H9 (cell line): ENCODE data around the gene USP28. TPM values are rescaled to one million over a fixed set of nuclear protein-coding genes. Genes with fewer than 3 reads are reported as not detected.

Experiments used
- DNase-seq: peaks from one replicate; pipeline ENCODE4 v3.0.0-alpha.2; 2017
- H2AFZ ChIP-seq: one replicate; pipeline ENCODE4 v1.6.1; 2013; ENCODE audit warnings: mild to moderate bottlenecking, low read length, control low read depth, moderate library complexity
- H2AK5ac ChIP-seq: 2 replicates; pipeline ENCODE4 v1.6.1; 2013; ENCODE audit warnings: low read length, control low read depth, mixed read lengths; ENCODE audit not compliant: insufficient read length
- H2BK120ac ChIP-seq: one replicate; pipeline ENCODE4 v1.6.1; 2013; ENCODE audit warnings: low read depth, mild to moderate bottlenecking, low read length, control low read depth, inconsistent platforms; ENCODE audit not compliant: poor library complexity, severe bottlenecking
- H2BK12ac ChIP-seq: 2 replicates; pipeline ENCODE4 v1.6.1; 2013; ENCODE audit warnings: low read length, control low read depth, mixed read lengths, low read depth; ENCODE audit not compliant: insufficient read length
- H2BK15ac ChIP-seq: 2 replicates; pipeline ENCODE4 v1.6.1; 2013; ENCODE audit warnings: low read depth, low read length, control low read depth
- H2BK20ac ChIP-seq: one replicate; pipeline ENCODE4 v1.6.1; 2013; ENCODE audit warnings: low read depth, mild to moderate bottlenecking, low read length, control low read depth, inconsistent platforms; ENCODE audit not compliant: poor library complexity, severe bottlenecking
- H2BK5ac ChIP-seq: 2 replicates; pipeline ENCODE4 v1.6.1; 2013; ENCODE audit warnings: low read length, control low read depth, mixed read lengths; ENCODE audit not compliant: insufficient read length
- H3K14ac ChIP-seq: 2 replicates; pipeline ENCODE4 v1.6.1; 2013; ENCODE audit warnings: low read length, control low read depth; ENCODE audit not compliant: insufficient read depth
- H3K18ac ChIP-seq: 2 replicates; pipeline ENCODE4 v1.6.1; 2013; ENCODE audit warnings: low read depth, mild to moderate bottlenecking, mixed read lengths, low read length, control low read depth; ENCODE audit not compliant: insufficient read length
- H3K23ac ChIP-seq: 2 replicates; pipeline ENCODE4 v1.6.1; 2013; ENCODE audit warnings: low read length, control low read depth, mixed read lengths, low read depth; ENCODE audit not compliant: insufficient read length
- H3K23me2 ChIP-seq: 2 replicates; pipeline ENCODE4 v1.6.1; 2013; ENCODE audit warnings: low read depth, mild to moderate bottlenecking, mixed read lengths, low read length, control low read depth; ENCODE audit not compliant: insufficient read length, poor library complexity, severe bottlenecking
- H3K27ac ChIP-seq: 2 replicates; pipeline ENCODE4 v1.5.1; 2013; ENCODE audit warnings: low read length, control low read depth, mixed read lengths, low read depth; ENCODE audit not compliant: insufficient read length
- H3K27me3 ChIP-seq: 2 replicates; pipeline ENCODE4 v1.6.1; 2013; ENCODE audit warnings: low read length, control low read depth, inconsistent platforms; ENCODE audit not compliant: insufficient read depth
- H3K4ac ChIP-seq: 2 replicates; pipeline ENCODE4 v1.6.1; 2013; ENCODE audit warnings: low read depth, mild to moderate bottlenecking, control low read depth, inconsistent platforms, low read length, moderate library complexity
- H3K4me1 ChIP-seq: 2 replicates; pipeline ENCODE4 v1.6.1; 2013; ENCODE audit warnings: low read length, control low read depth, inconsistent platforms; ENCODE audit not compliant: insufficient read depth
- H3K4me2 ChIP-seq: 2 replicates; pipeline ENCODE4 v1.6.1; 2013; ENCODE audit warnings: low read length, control low read depth, mixed read lengths; ENCODE audit not compliant: insufficient read length, insufficient read depth
- H3K56ac ChIP-seq: 2 replicates; pipeline ENCODE4 v1.6.1; 2013; ENCODE audit warnings: low read depth, mild to moderate bottlenecking, mixed read lengths, low read length, control low read depth; ENCODE audit not compliant: insufficient read length
- H3K79me1 ChIP-seq: 2 replicates; pipeline ENCODE4 v1.6.1; 2013; ENCODE audit warnings: low read depth, mild to moderate bottlenecking, moderate library complexity, low read length, control low read depth, inconsistent platforms; ENCODE audit not compliant: insufficient read depth, poor library complexity, severe bottlenecking
- H3K79me2 ChIP-seq: 2 replicates; pipeline ENCODE4 v1.6.1; 2013; ENCODE audit warnings: low read length, control low read depth, inconsistent platforms; ENCODE audit not compliant: insufficient read depth
- H3K9ac ChIP-seq: 2 replicates; pipeline ENCODE4 v1.6.1; 2013; ENCODE audit warnings: low read length, control low read depth, mixed read lengths; ENCODE audit not compliant: insufficient read length; ENCODE audit errors: extremely low read depth
- H3K9me3 ChIP-seq: one replicate; pipeline ENCODE4 v1.6.1; 2013; ENCODE audit warnings: low read depth, low read length, inconsistent platforms; ENCODE audit not compliant: control insufficient read depth
- H3T11ph ChIP-seq: one replicate; pipeline ENCODE4 v1.6.1; 2013; ENCODE audit warnings: mild to moderate bottlenecking, low read length, control low read depth, inconsistent platforms
- H4K20me1 ChIP-seq: one replicate; pipeline ENCODE4 v1.6.1; 2013; ENCODE audit not compliant: control insufficient read depth, insufficient read length, insufficient read depth
- H4K5ac ChIP-seq: 2 replicates; pipeline ENCODE4 v1.6.1; 2013; ENCODE audit warnings: low read depth, mild to moderate bottlenecking, mixed read lengths, low read length, control low read depth; ENCODE audit not compliant: insufficient read length
- H4K8ac ChIP-seq: replicated peaks from 2 replicates; pipeline ENCODE4 v1.6.1; 2013; ENCODE audit warnings: low read length, control low read depth, mixed read lengths, low read depth; ENCODE audit not compliant: insufficient read length
- H4K91ac ChIP-seq: 2 replicates; pipeline ENCODE4 v1.6.1; 2013; ENCODE audit warnings: low read depth, mild to moderate bottlenecking, moderate library complexity, mixed read lengths, low read length, control low read depth; ENCODE audit not compliant: insufficient read length
- H3K27ac Mint-ChIP-seq, 3 experiments: 2 replicates in 2 of 3; 3 replicates in 1 of 3; pipeline ENCODE4 v1.8.0; 2020 to 2021; ENCODE audit warnings: mixed read lengths in 3 of 3, mild to moderate bottlenecking in 1 of 3, moderate library complexity in 1 of 3
- H3K27me3 Mint-ChIP-seq: 2 replicates; pipeline ENCODE4 v1.8.0; 2021; ENCODE audit warnings: low read depth, mild to moderate bottlenecking, moderate library complexity, mixed read lengths
- H3K36me3 Mint-ChIP-seq, 3 experiments: 2 replicates in 2 of 3; 3 replicates in 1 of 3; pipeline ENCODE4 v1.8.0; 2020 to 2021; ENCODE audit warnings: low read depth in 3 of 3, mixed read lengths in 3 of 3; ENCODE audit not compliant: insufficient read depth in 1 of 3
- H3K4me1 Mint-ChIP-seq, 2 experiments: 2 replicates each; pipeline ENCODE4 v1.8.0; 2020; ENCODE audit warnings: mixed read lengths in 2 of 2
- H3K4me3 Mint-ChIP-seq, 2 experiments: 2 replicates in 1 of 2; 3 replicates in 1 of 2; pipeline ENCODE4 v1.8.0; 2020 to 2021; ENCODE audit warnings: mild to moderate bottlenecking in 2 of 2, mixed read lengths in 2 of 2, moderate library complexity in 1 of 2
- H3K9me3 Mint-ChIP-seq, 2 experiments: 2 replicates in 1 of 2; 3 replicates in 1 of 2; pipeline ENCODE4 v1.8.0; 2020; ENCODE audit warnings: mild to moderate bottlenecking in 2 of 2, mixed read lengths in 2 of 2, moderate library complexity in 1 of 2
- CTCF ChIP-seq: fragments of 200-600 bp; sonication (generic); conservative IDR thresholded peaks from 3 replicates; pipeline ENCODE4 v1.8.0; 2021; ENCODE audit warnings: antibody characterized with exemption, mild to moderate bottlenecking
- WGBS: extraction: QIAGEN DNeasy Blood & Tissue Kit; methylation state at CpG from one replicate; pipeline ENCODE4 v1.1.7; 2013; ENCODE audit warnings: missing lambda C conversion rate, low lambda C conversion rate, mixed read lengths; ENCODE audit not compliant: insufficient read length; ENCODE audit errors: extremely low coverage; 5-methylcytosine and 5-hydroxymethylcytosine counted together
- total RNA-seq: library from RNA; stranded (reverse); gene quantifications from 2 replicates; pipeline ENCODE4 v1.2.1, GENCODE V29; 2021

Gene USP28
- total RNA-seq, 1 experiment from 2014 or later: 107 TPM

GRCh38 chr11:113831314-113831713, 44.1 kb downstream of the USP28 start:
- H3K9me3 ChIP-seq: no peaks in the 10 kb centered on the region
- H2AK5ac ChIP-seq: no peak overlapping the region
- H3K56ac ChIP-seq: no peak overlapping the region
- H3K18ac ChIP-seq: no peak overlapping the region
- no peak overlapping the region for H3K4ac ChIP-seq
- H3K27ac Mint-ChIP-seq: peak overlapping the region in 1 of 3 experiments; percentile 58; a peak in 3 of 7 replicates
- no peak overlapping the region for H4K8ac ChIP-seq
- no CpG with 5 or more reads among the region's 4 CpGs for WGBS
- no peak overlapping the region for H3T11ph ChIP-seq
- no peak overlapping the region for H2BK120ac ChIP-seq
- H4K91ac ChIP-seq: no peak overlapping the region
- no peak overlapping the region for H3K23ac ChIP-seq
- no peak overlapping the region for H3K14ac ChIP-seq
- H3K4me1 Mint-ChIP-seq: no peaks in the 10 kb centered on the region
- H2BK20ac ChIP-seq: no peak overlapping the region
- no peak for DNase-seq
- H3K23me2 ChIP-seq: no peaks in the 10 kb centered on the region
- no peak overlapping the region for H2BK15ac ChIP-seq
- no peaks in the 10 kb centered on the region for H3K9me3 Mint-ChIP-seq
- no peak overlapping the region for H3K4me2 ChIP-seq
- H3K4me3 Mint-ChIP-seq: no peak overlapping the region
- no peaks in the 10 kb centered on the region for H3K79me1 ChIP-seq
- no peaks in the 10 kb centered on the region for H3K27me3 ChIP-seq
- no peaks in the 10 kb centered on the region for H4K20me1 ChIP-seq
- H4K5ac ChIP-seq: no peak overlapping the region
- no peak for TF ChIP-seq CTCF
- peaks cover 5% of the 10 kb centered on the region for H3K79me2 ChIP-seq
- H3K4me1 ChIP-seq: no peaks in the 10 kb centered on the region; the same call in 1 of the 2 replicates
- H2BK5ac ChIP-seq: no peak overlapping the region
- H3K27me3 Mint-ChIP-seq: no peaks in the 10 kb centered on the region
- peaks cover 16 to 68% (median 59%) of the 10 kb centered on the region in 3 experiments for H3K36me3 Mint-ChIP-seq
- H3K9ac ChIP-seq: no peak overlapping the region
- no peak overlapping the region for H2AFZ ChIP-seq
- no peak overlapping the region for H3K27ac ChIP-seq
- no peak overlapping the region for H2BK12ac ChIP-seq
